Left lung (tissue), 10 donors: ENCODE data around the gene C5AR1. TPM values are rescaled to one million over a fixed set of nuclear protein-coding genes. Genes with fewer than 3 reads are reported as not detected.
A peak's percentile ranks its signal among the peaks of the same experiment; 100 is the strongest.

ENCODE experiments used
- ATAC-seq: fragments of 200-7000 bp; cut with Tn5 transposase; one replicate; pipeline ENCODE4 v1.9.1; 2020; ENCODE audit warnings: moderate library complexity
- DNase-seq, 4 donors: peaks; one replicate each; pipeline ENCODE4 v3.0.0-alpha.2; 2013 to 2020
- H3K27ac ChIP-seq, 2 donors: fragments of 200-600 bp; sonication (generic) in 1 of 2; one replicate each; pipeline versions ENCODE4 v1.5.0 to v1.8.0; 2020 to 2021
- H3K27me3 ChIP-seq, 2 donors: fragments of 200-600 bp; sonication (generic) in 1 of 2; one replicate each; pipeline versions ENCODE4 v1.5.0 to v1.8.0; 2020 to 2021
- H3K36me3 ChIP-seq, 2 donors: fragments of 200-600 bp; sonication (generic) in 1 of 2; one replicate each; pipeline versions ENCODE4 v1.5.0 to v1.8.0; 2020 to 2021
- H3K4me1 ChIP-seq, 2 donors: fragments of 200-600 bp; one replicate each; pipeline ENCODE4 v1.8.0; 2021
- H3K4me3 ChIP-seq, 2 donors: fragments of 200-600 bp; sonication (generic) in 1 of 2; one replicate each; pipeline versions ENCODE4 v1.5.0 to v1.8.0; 2020 to 2021; ENCODE audit warnings: mild to moderate bottlenecking in 1 of 2
- H3K9me3 ChIP-seq, 2 donors: fragments of 200-600 bp; sonication (generic) in 1 of 2; one replicate each; pipeline versions ENCODE4 v1.5.0 to v1.8.0; 2020 to 2021
- CTCF ChIP-seq, 2 donors: fragments of 200-600 bp; sonication (generic) in 1 of 2; IDR thresholded peaks; one replicate each; pipeline versions ENCODE4 v1.5.0 to v1.8.0; 2021; ENCODE audit warnings: antibody characterized with exemption in 2 of 2
- intact Hi-C, 2 donors: fragments of 100-400 bp; cut with DNase I; formaldehyde crosslinking; loops; one replicate each; pipeline versions ENCODE4 v1.11.2 to v1.14.2; 2022
- polyA plus RNA-seq, 6 donors: library from polyadenylated mRNA; unstranded; fragments of 120-200 nt; gene quantifications; one replicate each; pipeline ENCODE4 v1.2.1, GENCODE V29; 2013; ENCODE audit not compliant: insufficient read length in 6 of 6
- total RNA-seq, 2 donors: library from RNA; stranded (reverse); fragmentation: NEBNext Ultra II Directional; extraction: Animal tissue kit (Norgen Biotek cat#: 25700); gene quantifications; one replicate each; pipeline ENCODE4 v1.2.1, GENCODE V29; 2021
- donor health status: DM: no; HTN: yes; CAD: no.
- donor health status: DM: no; HTN: no; CAD: no.

Gene C5AR1
- total and polyA plus RNA-seq, 8 donors, result 2.0 to 110 (median 3.5) TPM

GRCh38 chr19:47315125-47315821, 5.6 kb downstream of the C5AR1 start:
- H3K27ac ChIP-seq, result peak overlapping the region; percentile 74 to 88
- peaks cover 0 to 51% of the 10 kb centered on the region in 2 donors for H3K36me3 ChIP-seq
- H3K27me3 ChIP-seq, result peaks cover 0 to 18% of the 10 kb centered on the region in 2 donors
- H3K4me1 ChIP-seq, result peaks cover 0 to 57% of the 10 kb centered on the region in 2 donors
- H3K9me3 ChIP-seq, result no peaks in the 10 kb centered on the region
- H3K4me3 ChIP-seq, result peak overlapping the region in 1 of 2 donors; percentile 58
- ATAC-seq (peak; percentile 92), DNase-seq (peak in 1 of 4 donors; percentile 91)
- intact Hi-C loops, result no loop called here
- no peak for TF ChIP-seq CTCF (IDR thresholded peaks at IDR 0.05)

DNA sequence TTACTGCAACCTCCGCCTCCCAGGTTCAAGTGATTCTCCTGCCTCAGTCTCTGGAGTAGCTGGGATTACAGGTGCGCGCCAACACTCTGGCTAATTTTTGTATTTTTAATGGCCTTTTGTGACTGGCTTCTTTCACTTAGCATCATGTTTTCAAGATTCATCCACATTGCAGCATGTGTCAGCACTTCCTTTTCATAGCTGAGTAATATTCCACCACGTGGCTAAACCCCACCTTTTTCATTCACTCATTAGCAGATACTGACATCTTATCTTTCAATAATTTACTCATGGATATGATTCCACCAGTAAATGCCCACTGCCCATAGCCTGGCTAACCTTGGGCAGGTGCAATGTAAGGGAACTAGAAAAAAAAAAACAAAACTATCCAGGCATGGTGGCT, 6.9 kb downstream of the C5AR1 start:
- no peaks in the 10 kb centered on the region for H3K9me3 ChIP-seq
- peaks cover 0 to 58% of the 10 kb centered on the region in 2 donors for H3K4me1 ChIP-seq
- ATAC-seq (no peak), DNase-seq (no peak)
- peak overlapping the region in 1 of 2 donors; percentile 88 for H3K27ac ChIP-seq
- no peak overlapping the region for H3K4me3 ChIP-seq
- H3K36me3 ChIP-seq, result peaks cover 0 to 61% of the 10 kb centered on the region in 2 donors
- intact Hi-C loops, result no loop called here
- no peak for TF ChIP-seq CTCF (IDR thresholded peaks at IDR 0.05)
- H3K27me3 ChIP-seq, result peaks cover 0 to 6% of the 10 kb centered on the region in 2 donors

DNA sequence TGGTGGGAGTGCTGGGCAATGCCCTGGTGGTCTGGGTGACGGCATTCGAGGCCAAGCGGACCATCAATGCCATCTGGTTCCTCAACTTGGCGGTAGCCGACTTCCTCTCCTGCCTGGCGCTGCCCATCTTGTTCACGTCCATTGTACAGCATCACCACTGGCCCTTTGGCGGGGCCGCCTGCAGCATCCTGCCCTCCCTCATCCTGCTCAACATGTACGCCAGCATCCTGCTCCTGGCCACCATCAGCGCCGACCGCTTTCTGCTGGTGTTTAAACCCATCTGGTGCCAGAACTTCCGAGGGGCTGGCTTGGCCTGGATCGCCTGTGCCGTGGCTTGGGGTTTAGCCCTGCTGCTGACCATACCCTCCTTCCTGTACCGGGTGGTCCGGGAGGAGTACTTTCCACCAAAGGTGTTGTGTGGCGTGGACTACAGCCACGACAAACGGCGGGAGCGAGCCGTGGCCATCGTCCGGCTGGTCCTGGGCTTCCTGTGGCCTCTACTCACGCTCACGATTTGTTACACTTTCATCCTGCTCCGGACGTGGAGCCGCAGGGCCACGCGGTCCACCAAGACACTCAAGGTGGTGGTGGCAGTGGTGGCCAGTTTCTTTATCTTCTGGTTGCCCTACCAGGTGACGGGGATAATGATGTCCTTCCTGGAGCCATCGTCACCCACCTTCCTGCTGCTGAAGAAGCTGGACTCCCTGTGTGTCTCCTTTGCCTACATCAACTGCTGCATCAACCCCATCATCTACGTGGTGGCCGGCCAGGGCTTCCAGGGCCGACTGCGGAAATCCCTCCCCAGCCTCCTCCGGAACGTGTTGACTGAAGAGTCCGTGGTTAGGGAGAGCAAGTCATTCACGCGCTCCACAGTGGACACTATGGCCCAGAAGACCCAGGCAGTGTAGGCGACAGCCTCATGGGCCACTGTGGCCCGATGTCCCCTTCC, 10.5 kb downstream of the C5AR1 start:
- intact Hi-C loops, result no loop called here
- Histone ChIP-seq H3K4me1 (peaks cover 0 to 64% of the 10 kb centered on the region in 2 donors), H3K27ac (peak overlapping the region in 1 of 2 donors; percentile 69), H3K4me3 (no peak overlapping the region), H3K9me3 (no peaks in the 10 kb centered on the region), H3K36me3 (peaks cover 0 to 47% of the 10 kb centered on the region in 2 donors), H3K27me3 (peaks cover 0 to 5% of the 10 kb centered on the region in 2 donors)
- ATAC-seq (no peak), DNase-seq (peak in 1 of 4 donors; percentile 74)
- no peak for TF ChIP-seq CTCF (IDR thresholded peaks at IDR 0.05)

- peaks cover 0 to 38% of the 10 kb centered on the region in 2 donors for H3K36me3 ChIP-seq
- peak overlapping the region in 1 of 2 donors; percentile 69 for H3K27ac ChIP-seq
- no peaks in the 10 kb centered on the region for H3K9me3 ChIP-seq
- no peak overlapping the region for H3K4me3 ChIP-seq
- DNase-seq (no peak), ATAC-seq (no peak)
- TF ChIP-seq CTCF (IDR thresholded peaks at IDR 0.05), result no peak
- H3K27me3 ChIP-seq, result peaks cover 0 to 5% of the 10 kb centered on the region in 2 donors
- intact Hi-C loops, result no loop called here
- H3K4me1 ChIP-seq, result peaks cover 0 to 57% of the 10 kb centered on the region in 2 donors
Measured at GRCh38 chr19:47321630-47322029, 12.0 kb downstream of the C5AR1 start.

- peak overlapping the region; percentile 33 to 69 for H3K27ac ChIP-seq
- peaks cover 0 to 5% of the 10 kb centered on the region in 2 donors for H3K27me3 ChIP-seq
- no peaks in the 10 kb centered on the region for H3K9me3 ChIP-seq
- H3K4me3 ChIP-seq, result no peak overlapping the region
- no peak for DNase-seq
- peaks cover 0 to 34% of the 10 kb centered on the region in 2 donors for H3K36me3 ChIP-seq
- TF ChIP-seq CTCF (IDR thresholded peaks at IDR 0.05), result no peak
- peaks cover 0 to 54% of the 10 kb centered on the region in 2 donors for H3K4me1 ChIP-seq
- no peak for ATAC-seq
- intact Hi-C loops, result no loop called here
Measured at GRCh38 chr19:47322058-47322457, 12.4 kb downstream of the C5AR1 start.
